Measurements from ENCODE around the gene HOXB7. TPM values are rescaled to one million over a fixed set of nuclear protein-coding genes. Genes with fewer than 3 reads are reported as not detected.

HOXB7 gene
- total RNA-seq, 1 donor from 2014 or later: 0.50 TPM

- ATAC-seq: no peak
Measured at GRCh38 chr17:48569674-48570324, 41.0 kb downstream of the HOXB7 start.

GRCh38 chr17:48569240-48569582 is 41.6 kb downstream of the HOXB7 start:
- ATAC-seq (no peak), DNase-seq (ENCODE audit: low spot score) (no peak)

More at GRCh38 chr17:48569674-48570324, 41.0 kb downstream of the HOXB7 start:
- no peak for DNase-seq (ENCODE audit: low spot score)

GRCh38 chr17:48568499-48569239 is 42.1 kb downstream of the HOXB7 start:
- no peak for DNase-seq (ENCODE audit: low spot score)

GRCh38 chr17:48567646-48568354 is 43.0 kb downstream of the HOXB7 start:
- ATAC-seq (no peak), DNase-seq (ENCODE audit: low spot score) (no peak)

More at GRCh38 chr17:48568499-48569239, 42.1 kb downstream of the HOXB7 start:
- ATAC-seq: no peak

- ATAC-seq: no peak
- DNase-seq (ENCODE audit: low spot score): no peak
Measured at GRCh38 chr17:48567209-48567608, 43.6 kb downstream of the HOXB7 start.

GRCh38 chr17:48566717-48567116 is 44.1 kb downstream of the HOXB7 start:
- ATAC-seq: no peak

GRCh38 chr17:48565925-48566710 is 44.7 kb downstream of the HOXB7 start:
- no peak for DNase-seq (ENCODE audit: low spot score)
- no peak for ATAC-seq

More at GRCh38 chr17:48566717-48567116, 44.1 kb downstream of the HOXB7 start:
- no peak for DNase-seq (ENCODE audit: low spot score)

GRCh38 chr17:48565022-48565554 is 45.7 kb downstream of the HOXB7 start:
- ATAC-seq (no peak), DNase-seq (ENCODE audit: low spot score) (no peak)

- peak; percentile 41 for ATAC-seq
Measured at GRCh38 chr17:48564188-48565021, 46.4 kb downstream of the HOXB7 start.

GRCh38 chr17:48563867-48564187 is 47.0 kb downstream of the HOXB7 start:
- ATAC-seq: no peak
- DNase-seq (ENCODE audit: low spot score): no peak

More at GRCh38 chr17:48564188-48565021, 46.4 kb downstream of the HOXB7 start:
- no peak for DNase-seq (ENCODE audit: low spot score)

- DNase-seq (ENCODE audit: low spot score) (no peak), ATAC-seq (no peak)
Measured at GRCh38 chr17:48563385-48563838, 47.4 kb downstream of the HOXB7 start.

GRCh38 chr17:48562934-48563333 is 47.9 kb downstream of the HOXB7 start:
- DNase-seq (ENCODE audit: low spot score) (no peak), ATAC-seq (no peak)

- DNase-seq (ENCODE audit: low spot score): no peak
Measured at GRCh38 chr17:48561884-48562810, 48.7 kb downstream of the HOXB7 start.

GRCh38 chr17:48559840-48560817 is 50.7 kb downstream of the HOXB7 start:
- peak; percentile 9 for ATAC-seq
- DNase-seq (ENCODE audit: low spot score): no peak

More at GRCh38 chr17:48561884-48562810, 48.7 kb downstream of the HOXB7 start:
- no peak for ATAC-seq

GRCh38 chr17:48559122-48559839 is 51.5 kb downstream of the HOXB7 start:
- DNase-seq (ENCODE audit: low spot score) (no peak), ATAC-seq (no peak)

- DNase-seq (ENCODE audit: low spot score) (no peak), ATAC-seq (no peak)
Measured at GRCh38 chr17:48558831-48559121, 52.0 kb downstream of the HOXB7 start.
